ENCODE results near the gene PRKCA. TPM values are rescaled to one million over a fixed set of nuclear protein-coding genes. Genes with fewer than 3 reads are reported as not detected.

PRKCA gene
- total RNA-seq, 4 donors from 2014 or later: 9.0 to 76.1 (median 15.1) TPM

- H3K4me1 ChIP-seq: peaks cover 0 to 3% of the 10 kb centered on the region in 2 donors
- no peak for DNase-seq
- H3K4me3 ChIP-seq: no peak overlapping the region
- no peaks in the 10 kb centered on the region for H3K27me3 ChIP-seq
- no peak for TF ChIP-seq CTCF (IDR thresholded peaks at IDR 0.05)
- no peak for TF ChIP-seq POLR2A (IDR thresholded peaks at IDR 0.05)
- intact Hi-C loops (cut with DNase I; ENCODE audit: low total_unique reads): no loop called here
- H3K36me3 ChIP-seq: no peaks in the 10 kb centered on the region
- H3K9me3 ChIP-seq: no peaks in the 10 kb centered on the region
- H3K27ac ChIP-seq: no peak overlapping the region
Measured at GRCh38 chr17:66678827-66679226, 376.4 kb downstream of the PRKCA start.

GRCh38 chr17:66679631-66680517 lies 377.5 kb downstream of the PRKCA start:
- no peak overlapping the region for H3K27ac ChIP-seq
- no peaks in the 10 kb centered on the region for H3K27me3 ChIP-seq
- no peak overlapping the region for H3K4me3 ChIP-seq
- H3K36me3 ChIP-seq: no peaks in the 10 kb centered on the region
- DNase-seq: no peak
- H3K4me1 ChIP-seq: no peaks in the 10 kb centered on the region
- H3K9me3 ChIP-seq: no peaks in the 10 kb centered on the region
- TF ChIP-seq CTCF (IDR thresholded peaks at IDR 0.05): no peak
- TF ChIP-seq POLR2A (IDR thresholded peaks at IDR 0.05): no peak
- intact Hi-C loops (cut with DNase I; ENCODE audit: low total_unique reads): no loop called here

GRCh38 chr17:66682283-66682682 lies 379.9 kb downstream of the PRKCA start:
- no peaks in the 10 kb centered on the region for H3K27me3 ChIP-seq
- no peaks in the 10 kb centered on the region for H3K36me3 ChIP-seq
- no peak overlapping the region for H3K4me3 ChIP-seq
- no peak for DNase-seq
- no peaks in the 10 kb centered on the region for H3K9me3 ChIP-seq
- no peak overlapping the region for H3K27ac ChIP-seq
- no peaks in the 10 kb centered on the region for H3K4me1 ChIP-seq
- intact Hi-C loops (cut with DNase I; ENCODE audit: low total_unique reads): no loop called here
- TF ChIP-seq POLR2A (IDR thresholded peaks at IDR 0.05): no peak
- no peak for TF ChIP-seq CTCF (IDR thresholded peaks at IDR 0.05)

- TF ChIP-seq POLR2A (IDR thresholded peaks at IDR 0.05): no peak
- TF ChIP-seq CTCF (IDR thresholded peaks at IDR 0.05): no peak
- no peaks in the 10 kb centered on the region for H3K4me1 ChIP-seq
- no peak overlapping the region for H3K27ac ChIP-seq
Measured at GRCh38 chr17:66684261-66684660, 381.8 kb downstream of the PRKCA start.

GRCh38 chr17:66684731-66685130 lies 382.3 kb downstream of the PRKCA start:
- TF ChIP-seq CTCF (IDR thresholded peaks at IDR 0.05) (no peak), POLR2A (IDR thresholded peaks at IDR 0.05) (no peak)
- Histone ChIP-seq H3K4me3 (no peak overlapping the region), H3K27ac (no peak overlapping the region), H3K36me3 (no peaks in the 10 kb centered on the region), H3K9me3 (no peaks in the 10 kb centered on the region), H3K4me1 (no peaks in the 10 kb centered on the region), H3K27me3 (no peaks in the 10 kb centered on the region)
- DNase-seq: no peak
- intact Hi-C loops (cut with DNase I; ENCODE audit: low total_unique reads): no loop called here

More at GRCh38 chr17:66684261-66684660, 381.8 kb downstream of the PRKCA start:
- DNase-seq: no peak
- Histone ChIP-seq H3K4me3 (no peak overlapping the region), H3K27me3 (no peaks in the 10 kb centered on the region), H3K36me3 (no peaks in the 10 kb centered on the region), H3K9me3 (no peaks in the 10 kb centered on the region)
- intact Hi-C loops (cut with DNase I; ENCODE audit: low total_unique reads): no loop called here

Measured in uterus (tissue), 4 donors.